CD4-positive, alpha-beta memory T cell (primary cell): Measurements from ENCODE around the gene OR5B12. TPM values are rescaled to one million over a fixed set of nuclear protein-coding genes. Genes with fewer than 3 reads are reported as not detected.

Experiments used
- polyA plus RNA-seq, 2 donors: library from polyadenylated mRNA; unstranded; fragments of 300-500 nt; fragmentation: Illumina TruSeq; gene quantifications; one replicate each; pipeline ENCODE4 v1.2.3, GENCODE V29; 2021
- total RNA-seq, 2 experiments: library from RNA; stranded (reverse); gene quantifications; one replicate each; pipeline ENCODE4 v1.2.3, GENCODE V29; 2021

OR5B12 gene
- total and polyA plus RNA-seq, 4 experiments from 2014 or later = not detected

Other genes starting within 250 kb of the OR5B12 start
- not detected for gene OR1S2, start 238.1 kb downstream of the OR5B12 start, total RNA-seq
- gene OR1S2, start 238.1 kb downstream of the OR5B12 start, polyA plus RNA-seq = not detected
- not detected for gene OR1S1, start 229.5 kb downstream of the OR5B12 start, total RNA-seq
- not detected for gene OR1S1, start 229.5 kb downstream of the OR5B12 start, polyA plus RNA-seq
- gene OR10Q1, start 213.3 kb downstream of the OR5B12 start, total RNA-seq = not detected
- not detected for gene OR10Q1, start 213.3 kb downstream of the OR5B12 start, polyA plus RNA-seq
- gene OR10W1, start 174.0 kb downstream of the OR5B12 start, total RNA-seq = not detected
- not detected for gene OR10W1, start 174.0 kb downstream of the OR5B12 start, polyA plus RNA-seq
- gene OR5B17, start 83.2 kb downstream of the OR5B12 start, total RNA-seq = not detected
- gene OR5B17, start 83.2 kb downstream of the OR5B12 start, polyA plus RNA-seq = not detected
- gene OR5B3, start 35.4 kb downstream of the OR5B12 start, total RNA-seq = not detected
- gene OR5B3, start 35.4 kb downstream of the OR5B12 start, polyA plus RNA-seq = not detected
- gene OR5B2, start 14.1 kb downstream of the OR5B12 start, total RNA-seq = under 1 TPM in 1 of 2 experiments, not detected in 1; 0.29 TPM
- gene OR5B2, start 14.1 kb downstream of the OR5B12 start, polyA plus RNA-seq = not detected
- gene OR5B21, start 65.9 kb upstream of the OR5B12 start, total RNA-seq = under 1 TPM; 0.61 to 0.99 TPM
- gene OR5B21, start 65.9 kb upstream of the OR5B12 start, polyA plus RNA-seq = not detected
- 100 to 1,000 TPM; 138 to 147 TPM for gene LPXN, start 133.6 kb upstream of the OR5B12 start, total RNA-seq
- 100 to 1,000 TPM; 251 to 281 TPM for gene LPXN, start 133.6 kb upstream of the OR5B12 start, polyA plus RNA-seq
- gene ZFP91, start 136.8 kb upstream of the OR5B12 start, total RNA-seq = 10 to 100 TPM; 38.0 to 38.4 TPM
- 1 to 10 TPM; 3.8 to 7.3 TPM for gene ZFP91, start 136.8 kb upstream of the OR5B12 start, polyA plus RNA-seq
- 1 to 10 TPM; 2.6 to 2.9 TPM for gene CNTF, start 180.4 kb upstream of the OR5B12 start, total RNA-seq
- gene CNTF, start 180.4 kb upstream of the OR5B12 start, polyA plus RNA-seq = under 1 TPM in 1 of 2 donors, not detected in 1; 0.10 TPM